GM19455 (cell line): Measurements from ENCODE around the gene ATF7IP2.
"Not testable (repeated sequence)": the region's sequence is repeated elsewhere in the genome, so short reads cannot be mapped to it uniquely, and the experiment has no call there.

Experiments used
- ATAC-seq: cut with Tn5 transposase; IDR thresholded peaks from one replicate; pipeline ENCODE4 v1.9.1; 2021; ENCODE audit not compliant: unreplicated experiment

ATF7IP2 gene

DNA sequence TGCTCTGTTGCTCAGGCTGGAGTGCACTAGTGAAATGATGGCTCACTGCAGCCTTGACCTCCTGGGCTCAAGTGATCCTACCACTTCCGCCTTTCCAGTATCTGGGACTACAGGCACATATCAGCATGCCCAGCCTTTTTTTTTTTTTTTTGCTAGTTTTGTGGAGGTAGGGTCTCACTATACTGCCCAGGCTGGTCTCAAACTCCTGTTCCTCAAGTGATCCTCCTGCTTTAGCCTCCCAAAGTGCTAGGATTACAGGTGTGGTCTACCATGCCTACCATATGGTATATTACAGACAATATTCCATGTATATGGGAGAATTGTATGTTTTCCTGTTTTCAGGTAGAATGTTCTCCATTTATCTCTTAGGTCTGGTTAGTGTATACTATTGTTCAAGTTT is 12.3 kb upstream of the ATF7IP2 start:
- no peak for ATAC-seq

DNA sequence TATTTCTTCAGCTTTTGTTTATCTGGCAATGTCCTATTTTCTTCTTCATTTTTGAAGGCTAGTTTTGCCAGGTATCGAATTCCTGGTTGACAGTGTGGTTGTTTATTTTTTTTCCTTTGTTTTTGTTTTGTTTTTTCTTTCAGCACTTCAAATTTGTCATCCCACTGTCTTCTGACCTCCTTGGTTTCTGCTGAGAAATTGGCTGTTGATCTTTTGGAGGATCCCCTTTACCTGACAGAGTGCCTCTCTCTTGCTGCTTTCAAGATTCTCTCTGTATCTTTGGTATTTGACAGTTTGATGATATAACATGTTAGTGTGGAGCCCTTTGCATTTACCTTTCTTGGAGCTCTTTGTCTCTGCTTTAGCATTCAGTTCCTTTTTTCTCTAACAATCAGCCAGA is 9.6 kb upstream of the ATF7IP2 start:
- no peak for ATAC-seq

DNA sequence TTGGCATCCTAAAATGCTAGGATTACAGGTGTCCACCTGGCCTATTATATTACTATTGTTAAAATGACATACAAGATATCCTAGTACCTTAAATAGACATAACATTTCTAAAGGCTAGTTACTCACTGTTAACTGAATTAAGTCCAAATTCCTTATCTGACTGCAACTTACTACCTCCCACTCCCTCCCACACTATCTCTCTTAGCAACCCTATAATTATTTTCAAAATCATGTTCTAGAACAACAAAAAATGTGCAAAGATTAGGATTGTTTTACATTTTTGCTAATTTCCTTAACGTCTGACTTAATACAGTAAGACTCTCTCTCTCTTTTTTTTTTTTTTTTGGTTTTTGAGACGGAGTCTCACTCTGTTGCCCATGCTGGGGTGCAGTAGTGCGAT is 2.2 kb upstream of the ATF7IP2 start:
- no peak for ATAC-seq

DNA sequence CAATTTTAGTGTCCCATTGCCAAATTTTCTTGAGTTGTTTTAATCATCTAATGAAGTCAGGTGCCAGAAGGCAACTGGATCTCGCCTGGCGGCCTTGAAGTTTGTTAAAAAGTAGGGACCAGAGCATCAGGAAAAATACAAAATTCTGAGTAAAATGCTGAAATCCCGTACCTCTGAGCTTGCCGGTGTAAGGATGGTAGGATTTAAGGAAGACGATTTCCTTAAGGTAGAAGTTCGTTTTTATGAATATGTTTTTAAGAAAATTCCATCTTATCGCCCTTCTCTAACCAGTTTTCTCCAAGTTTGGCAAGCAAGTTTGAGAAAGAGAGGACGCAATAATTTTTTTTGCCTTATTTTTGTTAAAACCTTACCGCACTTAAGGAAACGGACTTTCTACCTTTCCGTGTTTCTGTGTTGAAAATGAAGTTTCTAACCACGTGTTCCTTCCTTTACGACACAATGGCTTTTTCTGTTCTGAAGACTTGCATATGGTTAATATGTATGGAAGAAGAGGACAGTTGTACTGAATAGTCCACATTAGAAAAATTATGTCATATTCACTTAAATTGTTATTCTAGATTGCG is 748 bp downstream of the ATF7IP2 start:
- no peak for ATAC-seq

DNA sequence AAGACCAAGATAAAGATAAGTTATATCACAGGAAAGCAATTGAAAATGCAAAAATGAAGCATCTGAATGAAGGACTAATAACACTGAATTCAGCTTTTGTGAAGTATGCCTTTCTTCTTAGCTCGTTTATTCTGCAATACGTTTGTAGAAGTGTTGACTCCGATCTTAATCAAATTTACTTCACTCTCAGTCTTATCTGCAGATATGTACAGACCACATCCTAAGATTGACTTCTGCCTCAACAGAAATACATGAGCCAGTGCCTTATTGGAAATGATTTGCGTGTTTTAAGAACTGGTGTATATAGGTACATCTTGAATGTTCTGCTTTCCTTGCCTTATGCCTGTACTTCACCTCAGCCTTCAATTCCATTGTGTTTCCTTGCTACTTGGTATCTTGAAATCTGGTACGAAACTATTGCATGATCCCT is 1.3 kb downstream of the ATF7IP2 start:
- ATAC-seq, result no peak

DNA sequence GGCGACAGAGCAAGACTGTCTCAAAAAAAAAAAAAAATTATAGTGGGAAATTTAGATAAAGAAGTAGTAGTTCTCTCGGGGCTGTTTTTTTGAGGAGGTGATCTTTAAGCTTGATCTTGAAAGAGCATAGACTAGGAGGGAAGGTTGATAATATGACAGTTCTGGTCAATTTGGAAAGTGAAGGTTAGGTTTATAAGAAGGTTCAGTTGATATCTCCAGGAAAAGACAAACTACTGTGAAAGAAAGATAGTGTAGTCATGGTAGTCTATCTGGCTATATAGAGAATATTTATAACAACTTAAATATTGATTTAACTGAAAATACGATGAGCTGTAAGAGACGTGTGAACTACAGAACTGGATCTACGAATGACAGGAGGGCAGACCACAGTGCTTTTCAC is 3.1 kb downstream of the ATF7IP2 start:
- no peak for ATAC-seq

DNA sequence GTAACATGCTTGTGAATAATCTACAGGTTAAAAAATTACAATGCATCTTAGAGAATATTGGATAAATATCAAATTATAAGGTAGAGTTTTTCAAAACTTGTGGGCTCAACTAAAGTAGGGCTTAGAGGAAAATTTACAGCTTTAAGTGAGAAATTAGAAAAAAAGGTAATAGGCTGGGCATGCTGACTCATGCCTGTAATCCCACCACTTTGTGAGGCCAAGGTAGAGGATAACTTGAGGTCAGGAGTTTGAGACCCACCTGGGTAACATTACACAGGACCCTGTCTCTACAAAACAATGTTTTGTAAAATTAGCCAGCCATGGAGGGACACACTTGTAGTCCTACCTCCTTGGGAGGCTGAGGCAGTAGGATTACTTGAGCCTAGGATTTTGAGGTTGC is 4.5 kb downstream of the ATF7IP2 start:
- no peak for ATAC-seq

DNA sequence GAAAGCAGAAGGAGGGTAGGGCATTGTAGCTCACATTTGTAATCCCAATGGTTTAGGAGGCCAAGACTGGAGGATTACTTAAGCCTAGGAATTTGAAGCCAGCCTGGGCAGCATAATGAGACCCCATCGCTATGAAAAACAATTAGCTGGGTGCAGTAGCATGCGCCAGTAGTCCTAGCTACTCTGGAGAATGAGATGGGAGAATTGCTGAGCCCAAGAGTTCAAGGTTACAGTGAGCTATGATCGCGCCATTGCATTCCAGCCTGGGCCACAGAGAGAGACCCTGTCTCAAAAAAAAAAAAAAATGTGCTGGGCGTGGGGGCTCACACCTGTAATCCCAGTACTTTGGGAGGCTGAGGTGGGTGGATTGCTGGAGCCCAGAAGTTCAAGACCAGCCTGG is 5.0 kb downstream of the ATF7IP2 start:
- ATAC-seq, result no peak

DNA sequence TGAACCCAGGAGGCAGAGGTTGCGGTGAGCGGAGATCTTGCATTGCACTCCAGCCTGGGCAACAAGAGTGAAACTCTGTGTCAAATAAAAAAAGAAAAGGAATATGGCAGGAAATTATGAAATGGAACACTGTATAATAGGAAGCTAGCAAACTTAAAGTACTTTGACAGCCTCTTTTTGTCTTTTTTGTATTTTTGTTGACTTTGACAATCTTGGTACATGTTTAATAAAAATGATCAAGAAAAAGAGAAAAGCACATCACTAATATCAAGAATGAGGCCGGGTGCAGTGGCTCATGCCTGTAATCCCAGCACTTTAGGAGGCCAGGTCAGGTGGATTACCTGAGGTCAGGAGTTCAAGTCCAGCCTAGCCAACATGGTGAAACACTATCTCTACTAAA is 5.5 kb downstream of the ATF7IP2 start:
- no peak for ATAC-seq

DNA sequence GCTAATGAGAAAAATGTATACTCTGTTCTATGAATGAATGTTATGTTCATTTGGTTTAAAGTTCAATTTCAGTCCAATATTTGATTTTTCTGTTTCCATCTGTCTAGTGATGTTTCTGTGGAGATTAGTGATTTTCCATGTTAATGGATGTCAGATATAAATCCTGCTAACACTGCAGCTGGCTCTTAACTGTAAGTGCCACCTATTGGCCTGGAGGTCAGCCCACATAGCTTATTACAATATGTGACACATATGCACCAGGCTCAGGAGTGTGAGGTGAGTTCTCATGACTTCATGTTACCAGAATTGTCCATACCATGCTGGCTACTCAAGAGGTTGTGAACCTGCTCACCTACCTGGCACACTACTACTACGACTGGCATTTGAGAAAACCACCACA is 17.1 kb downstream of the ATF7IP2 start:
- ATAC-seq, result no peak

DNA sequence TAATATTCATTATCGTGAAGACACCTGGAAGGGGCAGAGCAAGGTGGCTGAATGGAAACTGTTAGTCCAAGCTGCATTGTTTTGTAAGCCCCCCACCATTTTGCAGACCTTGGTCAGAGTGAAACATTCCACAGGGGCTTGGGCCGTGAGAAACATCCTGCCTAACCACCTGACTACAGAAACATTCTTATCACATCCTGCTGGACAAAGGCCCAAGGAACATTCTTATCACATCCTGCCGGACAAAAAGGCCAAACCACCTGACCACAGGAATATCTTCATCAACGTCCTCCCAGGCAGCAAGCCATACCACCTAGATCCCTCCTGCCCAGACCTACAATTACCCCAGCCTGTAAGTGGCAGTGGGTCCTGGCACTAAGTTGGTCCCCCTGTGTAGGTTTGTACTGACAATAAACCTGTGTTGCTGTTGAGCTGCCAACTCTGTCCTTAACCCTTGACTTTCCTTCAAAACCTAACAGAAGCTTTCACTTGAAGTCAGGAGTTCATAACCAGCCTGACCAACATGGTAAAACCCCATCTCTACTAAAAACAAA is 19.6 kb downstream of the ATF7IP2 start:
- no peak for ATAC-seq

DNA sequence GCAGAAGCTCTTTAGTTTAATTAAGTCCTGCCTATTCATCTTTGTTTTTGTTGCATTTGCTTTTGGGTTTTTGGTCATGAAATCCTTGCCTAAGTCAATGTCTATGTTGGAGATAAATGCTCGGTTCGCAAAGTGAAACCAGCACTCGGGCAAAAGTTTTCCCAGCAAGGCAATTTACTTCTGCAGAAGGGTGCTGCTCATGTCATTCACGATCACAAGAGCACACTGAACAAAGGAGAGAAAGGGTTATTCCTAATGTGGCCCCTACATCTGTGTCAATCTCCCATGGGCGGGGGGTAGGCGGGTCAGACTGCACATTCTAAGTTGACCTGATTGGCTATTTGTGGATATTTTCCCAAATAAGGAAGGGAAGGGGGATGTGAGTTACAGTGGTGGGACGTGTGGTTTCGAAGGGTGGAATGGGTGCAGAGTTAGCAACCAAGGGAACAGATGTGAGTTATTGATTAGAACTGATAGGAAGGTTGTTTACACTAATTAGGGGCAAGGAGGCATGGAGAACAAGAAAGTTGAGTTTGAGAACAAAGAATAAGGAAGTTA is 23.0 kb downstream of the ATF7IP2 start:
- no peak for ATAC-seq

DNA sequence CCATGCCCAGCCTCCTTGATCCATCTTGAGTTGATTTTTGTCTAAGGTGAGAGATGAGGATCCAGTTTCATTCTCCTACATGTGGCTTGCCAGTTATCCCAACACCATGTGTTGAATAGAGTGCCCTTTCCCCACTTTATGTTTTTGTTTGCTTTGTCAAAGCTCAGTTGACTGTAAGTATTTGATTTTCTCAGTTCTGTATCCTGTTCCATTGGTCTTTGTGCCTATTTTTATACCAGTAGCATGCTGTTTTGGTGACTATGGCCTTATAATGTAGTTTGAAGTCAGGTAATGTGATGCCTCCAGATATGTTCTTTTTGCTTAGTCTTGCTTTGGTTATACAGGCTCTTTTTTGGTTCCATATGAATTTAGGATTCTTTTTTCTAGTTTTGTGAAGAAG is 23.9 kb downstream of the ATF7IP2 start:
- not testable (repeated sequence) for ATAC-seq

DNA sequence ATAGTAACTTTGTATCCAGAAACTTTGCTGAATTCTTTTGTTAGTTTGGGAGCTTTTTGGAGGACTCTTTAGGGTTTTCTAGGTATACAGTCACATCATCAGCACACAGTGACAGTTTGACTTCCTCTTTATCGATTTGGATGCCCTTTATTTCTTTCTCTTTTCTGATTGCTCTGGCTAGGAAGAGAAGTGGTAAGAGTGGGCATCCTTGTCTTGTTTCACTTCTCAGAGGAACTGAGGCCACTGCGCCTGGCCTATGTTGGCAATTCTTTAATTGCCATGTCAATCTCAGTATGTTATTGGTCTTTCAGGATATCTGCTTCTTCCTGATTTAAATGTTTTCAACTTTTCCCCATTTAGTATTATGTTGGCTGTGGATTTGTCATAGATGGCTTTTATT is 24.6 kb downstream of the ATF7IP2 start:
- ATAC-seq, result no peak

DNA sequence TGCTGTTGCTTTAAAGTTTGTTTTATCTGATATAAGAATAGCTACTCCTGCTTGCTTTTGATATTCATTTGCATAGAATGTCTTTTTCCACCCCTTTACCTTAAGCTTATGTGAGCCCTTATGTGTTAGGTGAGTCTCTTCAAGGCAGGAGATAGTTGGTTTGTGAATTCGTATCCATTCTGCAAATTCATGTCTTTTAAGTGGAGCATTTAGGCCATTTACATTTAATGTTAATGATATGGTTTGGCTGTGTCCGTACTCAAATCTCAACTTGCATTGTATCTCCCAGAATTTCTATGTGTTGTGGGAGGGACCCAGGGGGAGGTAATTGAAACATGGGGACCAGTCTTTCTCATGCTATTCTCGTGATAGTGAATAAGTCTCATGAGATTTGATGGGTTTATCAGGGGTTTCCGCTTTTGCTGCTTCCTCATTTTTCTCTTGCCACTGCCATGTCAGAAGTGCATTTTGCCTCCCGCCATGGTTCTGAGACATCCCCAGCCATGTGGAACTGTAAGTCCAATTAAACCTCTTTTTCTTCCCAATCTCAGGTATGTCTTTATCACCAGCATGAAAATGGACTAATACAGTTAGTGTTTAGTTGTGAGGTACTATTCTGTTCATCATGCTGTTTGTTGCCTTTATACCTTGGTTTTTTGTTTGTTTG is 27.2 kb downstream of the ATF7IP2 start:
- no peak for ATAC-seq

DNA sequence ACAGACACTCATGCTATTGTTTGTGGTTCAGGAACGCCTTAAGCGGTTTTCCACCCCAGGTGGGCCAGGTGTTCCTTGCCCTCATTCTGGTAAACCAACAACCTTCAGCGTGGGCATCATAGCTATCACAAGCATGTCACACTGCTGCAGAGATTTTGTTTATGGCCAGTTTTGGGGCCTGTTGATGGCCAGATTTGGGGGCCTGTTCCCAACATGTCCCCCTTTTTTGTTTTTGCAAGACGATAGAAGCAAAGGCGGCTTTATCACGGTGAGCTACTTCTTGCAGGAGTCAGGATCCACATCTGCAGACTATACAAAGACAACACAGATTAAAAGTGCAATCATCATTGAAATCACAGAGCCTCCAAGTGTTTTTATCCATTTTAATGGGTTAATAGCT is 32.3 kb downstream of the ATF7IP2 start:
- ATAC-seq, result not testable (repeated sequence)

DNA sequence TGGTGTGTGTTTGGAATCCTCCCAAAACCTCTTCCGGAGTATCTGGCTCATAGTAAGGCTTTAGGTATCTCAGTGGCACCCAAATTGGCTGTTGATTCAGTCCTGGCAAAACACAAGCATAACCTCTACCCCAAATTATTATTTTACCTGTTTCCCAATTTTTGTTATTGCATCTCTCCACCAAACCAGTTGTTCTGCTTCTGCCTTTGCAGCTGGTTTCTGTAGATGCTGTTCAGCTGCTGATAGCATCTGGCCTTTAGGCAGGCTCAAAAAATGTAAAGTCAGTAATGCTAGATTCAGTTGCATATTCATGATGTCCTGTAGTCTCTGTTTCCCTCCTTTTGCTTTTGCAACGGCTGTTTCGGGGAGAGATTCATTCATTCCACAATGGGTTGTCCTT is 33.8 kb downstream of the ATF7IP2 start:
- ATAC-seq, result no peak

DNA sequence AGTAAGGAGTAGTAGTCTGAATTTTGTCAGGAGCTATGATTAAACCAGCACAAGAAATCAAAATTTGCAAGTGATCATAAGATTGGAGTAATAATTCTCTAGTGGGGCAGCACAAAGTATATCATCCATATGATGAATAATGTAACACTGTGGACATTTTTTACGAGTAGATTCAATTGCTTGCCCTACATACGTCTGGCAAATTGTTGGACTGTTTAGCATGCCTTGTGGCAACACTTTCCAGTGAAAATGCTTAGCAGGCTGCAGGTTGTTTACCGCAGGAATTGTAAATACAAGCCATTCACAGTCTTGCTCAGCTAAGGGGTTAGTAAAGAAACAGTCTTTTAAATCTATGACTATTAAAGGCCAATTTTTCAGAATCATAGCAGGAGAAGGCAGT is 35.7 kb downstream of the ATF7IP2 start:
- no peak for ATAC-seq

DNA sequence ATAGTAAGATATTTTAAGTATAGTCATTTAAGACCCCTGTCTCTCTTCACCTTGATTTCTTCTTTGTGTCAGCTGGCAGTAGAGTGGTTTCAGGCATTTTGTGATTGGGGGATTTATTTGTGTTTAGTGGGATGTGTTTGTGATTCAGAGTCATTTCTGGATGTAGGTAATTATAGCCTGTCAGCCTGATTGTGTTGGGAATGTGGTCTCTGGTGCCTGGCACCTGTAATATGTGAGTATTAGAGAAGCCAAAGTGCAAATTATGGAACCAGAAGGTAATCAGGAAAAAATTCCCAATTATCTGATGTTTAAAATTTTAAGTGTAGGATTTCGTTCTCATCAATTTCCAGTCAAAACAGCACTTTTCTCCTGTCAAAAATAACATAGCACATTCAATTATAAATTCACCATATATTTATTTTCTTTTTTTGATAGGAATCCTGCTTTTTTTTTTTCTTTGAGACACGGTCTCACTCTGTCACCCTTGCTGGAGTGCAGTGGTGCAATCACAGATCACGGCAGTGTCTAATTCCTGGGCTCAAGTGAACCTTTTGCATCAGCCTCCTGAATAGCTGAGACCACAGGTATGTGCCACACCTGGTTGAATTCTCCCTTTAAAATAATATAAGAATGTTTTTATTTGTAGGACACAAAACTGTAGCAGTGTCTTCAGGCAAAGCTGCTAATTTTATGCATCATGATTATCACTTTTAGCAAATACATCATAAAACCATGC is 42.7 kb downstream of the ATF7IP2 start:
- ATAC-seq, result no peak

DNA sequence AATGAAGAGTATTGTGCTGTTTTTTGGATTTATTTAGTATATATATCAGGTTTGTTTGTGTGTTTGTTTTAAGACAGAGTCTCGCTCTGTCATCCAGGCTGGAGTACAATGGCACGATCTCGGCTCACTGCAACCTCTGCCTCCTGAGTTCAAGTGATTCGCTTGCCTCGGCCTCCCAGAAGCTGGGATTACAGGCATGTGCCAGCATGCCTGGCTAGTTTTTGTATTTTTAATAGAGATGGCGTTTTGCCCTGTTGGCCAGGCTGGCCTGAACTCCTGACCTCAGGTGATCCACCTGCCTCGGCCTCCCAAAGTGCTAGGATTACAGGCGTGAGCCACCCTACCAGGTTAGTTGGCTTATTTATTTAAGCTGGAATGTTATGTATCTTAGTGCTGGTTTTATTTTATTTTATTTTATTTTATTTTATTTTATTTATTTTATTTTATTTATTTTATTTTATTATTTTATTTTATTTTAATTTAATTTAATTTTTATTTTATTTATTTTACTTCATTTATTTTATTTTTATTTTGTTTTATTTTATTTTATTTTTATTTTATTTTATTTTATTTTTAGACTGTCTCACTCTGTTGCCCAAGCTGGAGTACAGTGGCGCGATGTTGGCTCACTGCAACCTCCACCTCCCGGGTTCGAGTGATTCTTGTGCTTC is 43.6 kb downstream of the ATF7IP2 start:
- ATAC-seq, result not testable (repeated sequence)

DNA sequence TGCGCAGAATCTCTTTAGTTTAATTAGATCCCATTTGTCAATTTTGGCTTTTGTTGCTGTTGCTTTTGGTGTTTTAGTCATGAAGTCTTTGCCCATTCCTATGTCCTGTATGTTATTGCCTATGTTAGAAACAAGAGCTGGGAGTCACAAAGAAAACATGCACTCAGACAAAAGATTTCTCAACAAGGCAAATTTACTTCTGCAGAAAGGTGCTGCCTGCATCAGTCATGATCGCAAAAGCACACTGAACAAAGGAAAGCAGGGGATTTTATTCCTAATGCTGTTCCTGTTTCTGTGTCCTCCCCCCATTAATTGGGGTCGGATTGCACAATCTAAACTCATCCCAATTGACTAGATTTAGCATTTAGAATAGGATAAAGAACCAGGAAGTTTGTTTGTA is 55.9 kb downstream of the ATF7IP2 start:
- ATAC-seq, result no peak
